Hepatocyte (in vitro differentiated cells): ENCODE results near the gene ANO1. TPM values are rescaled to one million over a fixed set of nuclear protein-coding genes. Genes with fewer than 3 reads are reported as not detected.
A peak's percentile ranks its signal among the peaks of the same experiment; 100 is the strongest.

Source experiments
- DNase-seq: peaks from one replicate; pipeline ENCODE4 v3.0.0-alpha.2; 2016; ENCODE audit warnings: low spot score
- H2AFZ ChIP-seq: fragments of 200-600 bp; sonication (generic); 2 replicates; pipeline ENCODE4 v1.6.0; 2016; ENCODE audit warnings: antibody characterized with exemption, mild to moderate bottlenecking
- H3K27ac ChIP-seq: fragments of 200-600 bp; sonication (generic); 2 replicates; pipeline ENCODE4 v1.5.1; 2016; ENCODE audit warnings: mild to moderate bottlenecking
- H3K27me3 ChIP-seq: fragments of 200-600 bp; sonication (generic); 2 replicates; pipeline ENCODE4 v1.6.1; 2016
- H3K36me3 ChIP-seq: fragments of 200-600 bp; sonication (generic); replicated peaks from 2 replicates; pipeline ENCODE4 v1.5.1; 2016; ENCODE audit warnings: low read depth; ENCODE audit not compliant: insufficient read depth
- H3K4me1 ChIP-seq: fragments of 200-600 bp; sonication (generic); 2 replicates; pipeline ENCODE4 v1.5.1; 2016; ENCODE audit warnings: mild to moderate bottlenecking, moderate library complexity; ENCODE audit not compliant: insufficient read depth
- H3K4me2 ChIP-seq: fragments of 200-600 bp; sonication (generic); 2 replicates; pipeline ENCODE4 v1.6.0; 2016
- H3K4me3 ChIP-seq: fragments of 200-600 bp; sonication (generic); 2 replicates; pipeline ENCODE4 v1.5.1; 2016; ENCODE audit warnings: mild to moderate bottlenecking
- H3K79me2 ChIP-seq: fragments of 200-600 bp; sonication (generic); 2 replicates; pipeline ENCODE4 v1.6.0; 2017; ENCODE audit warnings: mild to moderate bottlenecking
- H3K9me2 ChIP-seq: fragments of 200-600 bp; sonication (generic); replicated peaks from 2 replicates; pipeline ENCODE4 v1.6.0; 2017; ENCODE audit warnings: mild to moderate bottlenecking; ENCODE audit not compliant: insufficient read depth
- H3K9me3 ChIP-seq: fragments of 200-600 bp; sonication (generic); 2 replicates; pipeline ENCODE4 v1.5.1; 2016; ENCODE audit warnings: low read depth, mild to moderate bottlenecking
- H4K20me1 ChIP-seq: fragments of 200-600 bp; sonication (generic); 2 replicates; pipeline ENCODE4 v1.6.0; 2016; ENCODE audit warnings: mild to moderate bottlenecking; ENCODE audit not compliant: insufficient read depth, poor library complexity, severe bottlenecking
- CTCF ChIP-seq: fragments of 200-600 bp; sonication (generic); IDR thresholded peaks from 2 replicates; pipeline ENCODE4 v1.5.1; 2016; ENCODE audit warnings: antibody characterized with exemption, mild to moderate bottlenecking; ENCODE audit not compliant: poor library complexity
- EZH2 ChIP-seq: fragments of 200-600 bp; sonication (generic); IDR thresholded peaks from 2 replicates; pipeline ENCODE4 v1.6.1; 2016; ENCODE audit warnings: antibody characterized with exemption, mild to moderate bottlenecking, borderline replicate concordance
- EZH2phosphoT487 ChIP-seq: fragments of 200-600 bp; sonication (generic); IDR thresholded peaks from one replicate; pipeline ENCODE4 v1.6.1; 2018; ENCODE audit warnings: antibody characterized with exemption, mild to moderate bottlenecking, low read depth, moderate library complexity; ENCODE audit not compliant: unreplicated experiment, severe bottlenecking
- WGBS: methylation state at CpG from one replicate; pipeline ENCODE4 v1.1.6; 2016; ENCODE audit warnings: low lambda C conversion rate; ENCODE audit errors: missing lambda C conversion rate; 5-methylcytosine and 5-hydroxymethylcytosine counted together
- polyA plus RNA-seq: library from polyadenylated mRNA; unstranded; fragments of >200 nt; fragmentation: Nextera tagmentation; extraction: Ambion mirVana; gene quantifications from 2 replicates; pipeline ENCODE4 v1.2.1, GENCODE V29; 2016
- total RNA-seq: library from RNA; depleted of rRNA; stranded (reverse); fragments of >200 nt; gene quantifications from 2 replicates; pipeline ENCODE4 v1.2.3, GENCODE V29; 2014

ANO1 gene
- total and polyA plus RNA-seq, 2 experiments from 2014 or later: 6.2 to 12.1 TPM

- Histone ChIP-seq H3K4me3 (no peak overlapping the region), H3K79me2 (no peaks in the 10 kb centered on the region), H3K36me3 (no peaks in the 10 kb centered on the region), H3K4me2 (no peak overlapping the region), H2AFZ (no peak overlapping the region), H3K27me3 (peaks cover 5% of the 10 kb centered on the region), H3K9me3 (no peaks in the 10 kb centered on the region), H3K27ac (no peak overlapping the region), H4K20me1 (no peaks in the 10 kb centered on the region), H3K4me1 (peaks cover 19% of the 10 kb centered on the region), H3K9me2 (no peaks in the 10 kb centered on the region)
- no peak for DNase-seq
- TF ChIP-seq EZH2phosphoT487 (no peak), EZH2 (no peak), CTCF (no peak)
- WGBS: 92% methylated on average over 9 of the region's 9 CpGs
Observed at GRCh38 chr11:70138403-70138802, 60.3 kb downstream of the ANO1 start.

- no peak overlapping the region for H3K27ac ChIP-seq
- H3K9me2 ChIP-seq: no peaks in the 10 kb centered on the region
- no peaks in the 10 kb centered on the region for H3K9me3 ChIP-seq
- 83% methylated on average over 15 of the region's 15 CpGs for WGBS
- H3K79me2 ChIP-seq: no peaks in the 10 kb centered on the region
- no peak for DNase-seq
- TF ChIP-seq EZH2: no peak
- TF ChIP-seq EZH2phosphoT487: no peak
- no peak for TF ChIP-seq CTCF
- H3K4me3 ChIP-seq: no peak overlapping the region
- peaks cover 19% of the 10 kb centered on the region for H3K4me1 ChIP-seq
- no peak overlapping the region for H2AFZ ChIP-seq
- H3K4me2 ChIP-seq: no peak overlapping the region
- peaks cover 5% of the 10 kb centered on the region for H3K27me3 ChIP-seq
- no peaks in the 10 kb centered on the region for H4K20me1 ChIP-seq
- no peaks in the 10 kb centered on the region for H3K36me3 ChIP-seq
Observed at GRCh38 chr11:70139785-70140410, 61.8 kb downstream of the ANO1 start.

GRCh38 chr11:70140711-70141485 lies 62.8 kb downstream of the ANO1 start:
- Histone ChIP-seq H2AFZ (no peak overlapping the region), H3K9me2 (no peaks in the 10 kb centered on the region), H3K9me3 (no peaks in the 10 kb centered on the region), H3K4me1 (peaks cover 15% of the 10 kb centered on the region), H3K4me2 (peak overlapping the region; percentile 11), H3K4me3 (no peak overlapping the region), H3K79me2 (no peaks in the 10 kb centered on the region), H4K20me1 (no peaks in the 10 kb centered on the region), H3K27me3 (peaks cover 5% of the 10 kb centered on the region), H3K36me3 (no peaks in the 10 kb centered on the region), H3K27ac (no peak overlapping the region)
- WGBS: 44% methylated on average over 24 of the region's 24 CpGs
- no peak for DNase-seq
- TF ChIP-seq CTCF: no peak
- TF ChIP-seq EZH2phosphoT487: no peak
- no peak for TF ChIP-seq EZH2
